Medulla oblongata (tissue), 1 donor: Measurements from ENCODE around the gene CHAF1A.

Source experiments
- DNase-seq: peaks from one replicate; pipeline ENCODE4 v3.0.0-alpha.2; 2015; ENCODE audit errors: extremely low spot score

Gene CHAF1A

DNA sequence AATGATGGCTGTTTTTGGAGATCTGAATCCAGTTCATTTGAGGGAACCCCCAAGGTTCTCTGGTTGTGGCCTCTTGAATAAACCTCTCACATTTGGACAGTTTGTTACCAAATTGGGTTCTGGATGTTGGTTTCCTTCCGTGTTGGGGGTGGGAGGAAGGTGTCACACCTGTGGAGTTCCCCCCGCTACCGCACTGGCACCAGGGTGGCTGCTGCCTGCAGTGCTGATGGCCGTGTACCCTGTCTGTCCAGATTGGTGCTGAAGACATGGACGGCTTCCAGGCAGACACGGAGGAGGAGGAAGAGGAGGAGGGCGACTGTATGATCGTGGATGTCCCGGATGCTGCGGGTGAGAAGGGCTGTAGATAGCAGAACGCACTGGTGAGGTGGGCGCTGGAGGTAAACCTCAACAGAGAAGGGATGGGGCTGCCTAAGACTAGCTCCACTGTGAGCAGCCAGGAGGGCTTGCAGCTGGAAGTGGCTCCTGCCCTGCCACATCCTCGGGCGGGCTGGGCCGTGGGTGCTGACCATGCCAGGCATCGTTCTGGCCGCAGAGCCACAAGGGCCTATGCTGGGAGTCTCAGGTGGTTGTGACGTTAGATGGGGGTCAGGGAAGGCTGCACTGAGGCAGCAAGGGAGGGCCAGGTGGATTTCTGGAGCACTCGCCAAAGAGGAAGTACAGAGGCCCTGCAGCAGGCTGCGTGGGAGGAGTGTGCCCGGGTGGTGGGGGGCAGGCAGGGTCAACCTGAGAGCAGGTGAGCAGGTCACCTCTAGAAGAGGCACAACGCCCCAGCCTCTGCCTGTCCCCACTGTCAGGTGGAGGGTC is 39.8 kb downstream of the CHAF1A start:
- no peak for DNase-seq

GRCh38 chr19:4442819-4443146 is 40.3 kb downstream of the CHAF1A start:
- no peak for DNase-seq

DNA sequence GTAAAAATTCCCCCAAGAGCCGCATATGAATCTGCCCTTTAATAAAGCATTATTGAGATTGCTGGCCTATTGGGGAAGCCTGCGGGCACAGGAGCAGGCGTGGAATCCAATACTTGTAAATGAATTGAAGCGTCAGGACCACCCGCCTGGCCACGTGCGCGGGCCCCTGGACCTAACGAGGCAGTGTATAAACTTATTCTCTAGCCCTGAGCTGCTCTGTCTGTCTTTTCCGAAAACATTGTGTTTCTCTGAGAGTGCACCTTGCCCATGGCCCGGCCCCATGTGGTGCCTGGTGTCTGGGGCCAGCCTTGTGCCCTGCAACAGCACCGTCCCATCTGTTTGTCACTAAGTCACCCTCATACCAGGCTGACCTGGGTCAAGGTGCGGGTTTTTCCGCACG is 40.7 kb downstream of the CHAF1A start:
- DNase-seq: no peak

- DNase-seq: no peak
These were observed 41.7 kb downstream of the CHAF1A start for GRCh38 chr19:4443966-4444764.

DNA sequence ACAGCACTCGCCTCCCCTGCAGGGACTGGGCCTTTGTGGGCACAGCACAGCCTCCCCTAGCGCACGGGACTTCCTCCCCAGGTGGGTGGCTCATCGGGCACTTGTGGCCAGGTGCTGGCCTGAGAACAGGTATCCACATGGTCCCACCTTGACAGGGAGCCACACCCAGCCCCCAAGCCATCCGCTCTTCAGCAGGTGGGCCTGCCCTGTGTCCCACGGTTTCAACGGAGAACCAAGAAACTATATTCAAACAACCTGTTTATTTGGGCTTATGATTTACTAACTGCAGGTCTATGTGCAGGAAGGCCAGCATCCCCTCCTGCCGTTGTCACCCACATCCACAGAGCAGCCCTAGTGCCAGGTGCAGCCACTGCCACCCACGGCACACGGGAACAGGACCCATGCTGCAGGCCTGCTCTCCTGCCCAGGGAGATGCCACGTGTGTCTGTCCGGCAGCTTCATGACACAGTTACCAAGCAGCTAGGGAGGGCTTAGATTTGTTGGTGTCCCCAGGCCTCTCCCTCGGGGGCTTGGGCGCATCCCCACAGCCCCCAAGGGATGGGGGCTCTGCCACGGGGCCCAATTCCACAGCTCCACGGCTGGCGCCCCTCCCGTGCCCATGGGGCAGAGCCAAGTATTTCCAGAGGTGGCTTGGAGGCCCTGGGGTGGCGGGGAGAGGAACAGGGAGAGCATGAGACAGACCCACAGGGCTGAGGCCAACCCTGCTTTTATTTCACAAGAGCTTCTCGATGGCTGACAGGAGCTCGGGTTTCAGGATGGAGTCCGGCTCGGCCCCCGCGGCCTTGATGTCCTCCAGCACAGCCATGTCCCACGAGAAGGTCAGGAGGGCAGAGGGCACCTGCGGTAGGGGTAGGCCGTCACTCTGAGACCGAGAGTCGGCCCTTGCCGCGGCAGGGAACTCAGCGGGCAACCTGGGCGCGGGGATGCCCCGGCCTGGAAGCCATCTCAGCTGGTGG is 42.6 kb downstream of the CHAF1A start:
- no peak for DNase-seq

DNA sequence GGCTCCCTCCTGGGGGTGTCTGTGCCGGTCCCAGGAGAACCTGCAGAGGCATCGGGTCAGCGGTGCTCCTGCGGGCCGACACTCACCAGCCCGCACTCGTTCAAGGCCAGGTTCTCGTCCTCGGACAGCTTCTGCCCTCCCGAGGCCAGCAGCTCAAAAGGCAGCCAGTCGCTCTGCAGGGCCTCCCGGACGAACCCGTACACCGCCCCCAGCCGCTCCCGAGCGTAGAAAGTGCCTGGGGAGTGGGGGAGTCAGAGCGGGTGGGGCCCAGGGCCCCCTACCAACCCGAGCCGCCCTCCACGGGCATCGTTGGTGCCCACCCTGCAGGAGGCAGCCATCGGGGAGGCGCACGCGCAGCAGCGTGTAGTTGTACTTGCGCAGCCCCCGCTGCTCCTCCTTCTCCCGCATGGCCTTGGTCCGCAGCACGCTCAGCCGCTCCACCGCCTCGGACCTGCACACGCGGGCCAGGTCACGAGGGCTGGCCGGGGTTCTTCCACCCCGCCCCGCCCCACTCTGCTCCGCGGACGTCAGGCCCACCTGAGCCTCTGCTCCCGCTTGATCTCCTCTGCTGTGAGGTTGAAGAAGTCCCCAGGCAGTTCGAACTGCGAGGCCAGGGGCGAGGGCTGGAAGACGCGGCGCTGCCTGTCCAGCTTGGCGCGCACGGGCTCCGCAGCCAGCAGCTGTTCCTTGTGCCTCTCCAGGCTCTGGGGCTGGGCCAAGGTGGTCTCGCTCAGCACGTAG is 43.7 kb downstream of the CHAF1A start:
- DNase-seq: no peak

DNA sequence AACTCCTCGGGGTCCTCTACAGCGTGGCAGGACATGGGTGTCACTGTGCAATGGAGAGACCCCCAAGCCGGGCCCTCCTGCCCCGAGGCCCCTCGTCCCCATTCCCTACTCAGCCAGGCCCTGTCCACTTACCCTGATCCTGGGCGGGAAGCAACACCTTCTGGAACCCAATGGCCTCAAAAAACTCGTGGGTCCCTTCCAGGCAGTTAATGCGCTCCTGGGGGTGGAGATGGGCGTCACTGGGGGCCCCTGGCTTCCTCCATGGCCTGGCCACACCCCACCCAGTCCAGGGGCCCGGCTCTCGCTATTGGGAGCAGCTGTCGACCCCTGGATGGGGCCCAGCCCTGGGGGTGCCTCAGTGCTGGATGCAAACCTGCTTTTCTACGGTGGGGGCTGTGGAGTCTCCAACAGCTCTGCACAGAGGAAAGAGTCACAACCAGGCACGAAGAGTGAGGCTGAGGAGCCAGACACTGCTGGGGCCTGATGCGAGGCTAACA is 44.3 kb downstream of the CHAF1A start:
- DNase-seq: no peak

- DNase-seq: no peak
These were observed 45.1 kb downstream of the CHAF1A start for GRCh38 chr19:4447327-4448146.

GRCh38 chr19:4448147-4448985 is 45.9 kb downstream of the CHAF1A start:
- DNase-seq: no peak

GRCh38 chr19:4449022-4449638 is 46.7 kb downstream of the CHAF1A start:
- DNase-seq: peak; percentile 85

GRCh38 chr19:4449639-4450028 is 47.2 kb downstream of the CHAF1A start:
- no peak for DNase-seq

- DNase-seq: no peak
These were observed 50.0 kb downstream of the CHAF1A start for GRCh38 chr19:4452230-4452990.

- DNase-seq: no peak
These were observed 51.1 kb downstream of the CHAF1A start for GRCh38 chr19:4453232-4454179.

GRCh38 chr19:4454747-4455718 is 52.6 kb downstream of the CHAF1A start:
- DNase-seq: no peak

DNA sequence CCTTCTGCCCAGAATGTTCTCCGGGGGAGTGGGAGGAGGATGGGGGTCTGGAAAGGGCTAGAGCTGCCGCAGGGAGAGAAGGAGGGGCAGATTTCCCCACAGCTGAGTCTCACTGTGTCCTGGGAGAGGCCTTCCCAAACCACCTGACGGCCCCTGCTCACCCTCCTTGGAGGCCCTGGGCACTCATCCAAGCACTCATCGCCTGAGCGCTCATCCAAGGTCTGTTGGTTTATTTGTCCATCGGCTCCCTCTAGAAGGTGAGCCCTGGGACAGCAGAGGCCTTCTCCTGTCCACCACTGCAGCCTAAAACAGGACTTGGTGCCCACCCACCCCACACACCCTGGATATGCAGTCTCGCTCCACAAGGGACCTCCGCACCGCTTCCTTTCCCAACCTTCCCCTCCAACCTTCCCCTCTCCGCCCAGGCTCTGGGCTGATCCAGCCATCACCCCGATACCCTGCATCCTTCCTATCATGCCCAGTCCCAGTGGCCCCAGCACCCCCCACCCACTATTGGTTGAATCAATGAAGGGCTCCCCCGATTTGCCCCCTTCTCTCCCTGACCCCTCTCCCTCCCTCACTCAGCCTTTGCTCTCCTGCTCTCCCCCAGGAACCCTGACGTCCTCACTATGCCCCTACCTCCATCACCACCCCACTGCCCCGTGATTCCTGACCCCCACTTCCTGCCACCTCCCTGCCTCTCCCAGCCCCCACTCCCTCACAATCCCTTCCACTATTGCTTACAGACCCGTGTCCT is 53.5 kb downstream of the CHAF1A start:
- peak; percentile 86 for DNase-seq
